A673 (cell line): ENCODE results near the gene FRAS1. TPM values are rescaled to one million over a fixed set of nuclear protein-coding genes. Genes with fewer than 3 reads are reported as not detected.

ENCODE experiments used
- BruUV-seq: library from RNA; stranded (reverse); fragments of 400-500 nt; replicated peaks from 2 replicates; lab custom pipeline; 2021; lab: Mats Ljungman, UMichigan
- CTCF ChIA-PET: fragments of 300-600 bp; sonication (Branson Sonifier 250); formaldehyde crosslinking; loops from one replicate; lab custom pipeline; 2022; ENCODE audit warnings: antibody characterized with exemption; lab: Charles Lee
- POLR2A ChIA-PET: fragments of 300-600 bp; sonication (Branson Sonifier 250); formaldehyde crosslinking; loops from one replicate; lab custom pipeline; 2022; ENCODE audit warnings: antibody characterized with exemption; ENCODE audit not compliant: low non-redundant PET; lab: Charles Lee
- DNase-seq: peaks from one replicate; pipeline ENCODE4 v3.0.0-alpha.2; 2015; ENCODE audit warnings: low spot score
- H3K27ac ChIP-seq: fragments of 200-600 bp; sonication (generic); 2 replicates; pipeline ENCODE4 v1.5.1; 2016; ENCODE audit warnings: mixed run types, low read depth, mild to moderate bottlenecking, mixed read lengths, antibody characterized with exemption, low read length; ENCODE audit not compliant: poor library complexity, severe bottlenecking
- H3K27me3 ChIP-seq: fragments of 200-600 bp; sonication (generic); replicated peaks from 2 replicates; pipeline ENCODE4 v1.6.1; 2017; ENCODE audit warnings: mixed run types, low read depth, mild to moderate bottlenecking, mixed read lengths, antibody characterized with exemption, low read length; ENCODE audit not compliant: insufficient read depth, poor library complexity
- H3K36me3 ChIP-seq: fragments of 200-600 bp; sonication (generic); 2 replicates; pipeline ENCODE4 v1.6.1; 2016; ENCODE audit warnings: mixed run types, mild to moderate bottlenecking, mixed read lengths, antibody characterized with exemption, low read length; ENCODE audit not compliant: insufficient read depth, poor library complexity, severe bottlenecking
- H3K4me1 ChIP-seq: fragments of 200-600 bp; sonication (generic); 2 replicates; pipeline ENCODE4 v1.6.1; 2017; ENCODE audit warnings: mixed run types, mild to moderate bottlenecking, mixed read lengths, antibody characterized with exemption, low read length; ENCODE audit not compliant: insufficient read depth, poor library complexity, severe bottlenecking
- H3K4me3 ChIP-seq: fragments of 200-600 bp; sonication (generic); 2 replicates; pipeline ENCODE4 v1.5.1; 2016; ENCODE audit warnings: low read depth, mixed run types, mild to moderate bottlenecking, mixed read lengths, low read length; ENCODE audit not compliant: poor library complexity, severe bottlenecking
- H3K9me3 ChIP-seq: fragments of 200-600 bp; sonication (generic); 2 replicates; pipeline ENCODE4 v1.6.1; 2016; ENCODE audit warnings: mixed run types, low read depth, mild to moderate bottlenecking, mixed read lengths, antibody characterized with exemption, low read length; ENCODE audit not compliant: poor library complexity, severe bottlenecking
- EZH2 ChIP-seq: fragments of 200-600 bp; sonication (generic); IDR thresholded peaks from 2 replicates; pipeline ENCODE4 v1.6.1; 2017; ENCODE audit warnings: borderline replicate concordance, low read depth, mild to moderate bottlenecking, mixed read lengths, antibody characterized with exemption, low read length; ENCODE audit not compliant: poor library complexity, severe bottlenecking
- intact Hi-C: fragments of 100-400 bp; cut with micrococcal nuclease; formaldehyde crosslinking; loops from one replicate; pipeline ENCODE4 v1.10.0; 2022; ENCODE audit not compliant: unreplicated experiment
- total RNA-seq: library from RNA; stranded (reverse); gene quantifications from 2 replicates; pipeline ENCODE4 v1.2.3, GENCODE V29; 2021
- TF ChIP-seq, protein P1 (sequence below): fragments of 300-800, 200-600 bp; sonication (generic); conservative IDR thresholded peaks from 2 replicates; pipeline ENCODE4 v1.5.1; 2017; ENCODE audit warnings: low read depth, mild to moderate bottlenecking, antibody characterized with exemption, low read length, moderate library complexity, mixed read lengths

The FRAS1 gene
- total RNA-seq, 1 experiment from 2014 or later, result 0.06 TPM

DNA sequence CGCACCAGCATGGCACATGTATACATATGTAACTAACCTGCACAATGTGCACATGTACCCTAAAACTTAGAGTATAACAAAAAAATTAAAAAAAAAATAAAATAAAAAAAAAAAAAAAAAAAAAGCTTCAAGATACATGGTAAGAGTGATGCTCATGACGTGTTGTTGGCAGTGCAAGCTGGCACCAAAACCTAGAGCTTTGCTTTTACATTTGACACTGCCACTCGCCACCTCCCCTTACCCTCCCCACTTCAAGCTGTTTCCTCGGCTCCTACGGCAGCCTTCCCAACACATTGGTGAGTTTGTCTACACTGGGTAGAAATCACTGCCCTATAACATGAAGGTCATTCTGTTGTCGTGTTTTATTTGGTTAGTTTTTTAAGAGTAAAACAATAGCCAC lies 296.8 kb downstream of the FRAS1 start:
- no TSS peak for BruUV-seq
- Histone ChIP-seq H3K27ac (no peak overlapping the region), H3K4me3 (no peak overlapping the region), H3K36me3 (no peaks in the 10 kb centered on the region), H3K9me3 (no peaks in the 10 kb centered on the region), H3K27me3 (no peaks in the 10 kb centered on the region), H3K4me1 (no peaks in the 10 kb centered on the region)
- intact Hi-C loops, result no loop called here
- CTCF ChIA-PET, result no interaction called here
- DNase-seq, result no peak
- POLR2A ChIA-PET, result no interaction called here
- TF ChIP-seq, protein P1, sequence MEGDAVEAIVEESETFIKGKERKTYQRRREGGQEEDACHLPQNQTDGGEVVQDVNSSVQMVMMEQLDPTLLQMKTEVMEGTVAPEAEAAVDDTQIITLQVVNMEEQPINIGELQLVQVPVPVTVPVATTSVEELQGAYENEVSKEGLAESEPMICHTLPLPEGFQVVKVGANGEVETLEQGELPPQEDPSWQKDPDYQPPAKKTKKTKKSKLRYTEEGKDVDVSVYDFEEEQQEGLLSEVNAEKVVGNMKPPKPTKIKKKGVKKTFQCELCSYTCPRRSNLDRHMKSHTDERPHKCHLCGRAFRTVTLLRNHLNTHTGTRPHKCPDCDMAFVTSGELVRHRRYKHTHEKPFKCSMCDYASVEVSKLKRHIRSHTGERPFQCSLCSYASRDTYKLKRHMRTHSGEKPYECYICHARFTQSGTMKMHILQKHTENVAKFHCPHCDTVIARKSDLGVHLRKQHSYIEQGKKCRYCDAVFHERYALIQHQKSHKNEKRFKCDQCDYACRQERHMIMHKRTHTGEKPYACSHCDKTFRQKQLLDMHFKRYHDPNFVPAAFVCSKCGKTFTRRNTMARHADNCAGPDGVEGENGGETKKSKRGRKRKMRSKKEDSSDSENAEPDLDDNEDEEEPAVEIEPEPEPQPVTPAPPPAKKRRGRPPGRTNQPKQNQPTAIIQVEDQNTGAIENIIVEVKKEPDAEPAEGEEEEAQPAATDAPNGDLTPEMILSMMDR, result no peak
- TF ChIP-seq EZH2, result no peak

DNA sequence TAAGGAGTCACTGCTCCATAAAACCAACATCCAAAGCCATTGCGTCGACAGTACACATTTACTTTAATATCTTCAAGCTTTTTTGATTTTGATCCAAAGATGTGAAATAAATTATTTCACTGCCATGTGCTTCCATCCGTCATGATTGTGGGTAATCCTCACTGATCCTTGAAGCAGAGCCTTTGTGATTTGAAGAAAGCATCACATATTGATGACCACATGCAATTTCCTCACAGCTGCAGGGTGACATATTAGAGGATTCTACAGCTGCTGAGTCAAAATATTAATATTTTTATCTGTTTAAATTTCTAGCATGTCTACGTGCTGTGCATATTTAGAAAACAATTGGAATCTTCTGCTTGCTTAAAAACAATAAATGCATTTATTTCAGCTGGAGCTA lies 297.7 kb downstream of the FRAS1 start:
- no peaks in the 10 kb centered on the region for H3K36me3 ChIP-seq
- no peak overlapping the region for H3K27ac ChIP-seq
- H3K4me1 ChIP-seq, result no peaks in the 10 kb centered on the region
- no peaks in the 10 kb centered on the region for H3K9me3 ChIP-seq
- TF ChIP-seq, protein P1, result no peak
- no peak for TF ChIP-seq EZH2
- intact Hi-C loops, result no loop called here
- no peaks in the 10 kb centered on the region for H3K27me3 ChIP-seq
- H3K4me3 ChIP-seq, result no peak overlapping the region
- DNase-seq, result no peak
- POLR2A ChIA-PET, result no interaction called here
- no TSS peak for BruUV-seq
- CTCF ChIA-PET, result no interaction called here

DNA sequence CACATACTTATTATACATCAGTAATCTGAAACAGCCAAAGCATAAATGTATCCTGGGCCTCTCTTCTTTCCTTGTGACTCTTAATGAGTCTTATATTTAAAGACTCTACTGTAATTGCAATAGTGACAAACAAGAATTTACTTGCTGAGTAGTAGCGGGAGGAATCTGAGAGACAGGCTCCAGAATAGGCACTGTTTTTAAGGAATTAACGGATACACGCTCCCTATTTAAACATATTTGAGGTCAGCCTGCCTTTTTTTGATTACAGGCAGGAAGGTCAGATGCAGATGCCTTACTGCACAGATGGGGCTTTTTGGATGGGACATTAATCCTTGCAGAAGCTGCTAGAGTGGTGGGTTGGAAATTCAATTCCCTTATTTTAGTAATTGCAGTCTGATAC lies 298.2 kb downstream of the FRAS1 start:
- TF ChIP-seq EZH2, result no peak
- TF ChIP-seq, protein P1, result no peak
- BruUV-seq, result no TSS peak
- Histone ChIP-seq H3K27me3 (no peaks in the 10 kb centered on the region), H3K36me3 (no peaks in the 10 kb centered on the region), H3K27ac (no peak overlapping the region), H3K9me3 (no peaks in the 10 kb centered on the region), H3K4me3 (no peak overlapping the region), H3K4me1 (no peaks in the 10 kb centered on the region)
- no peak for DNase-seq
- intact Hi-C loops, result no loop called here
- POLR2A ChIA-PET, result no interaction called here
- CTCF ChIA-PET, result no interaction called here
